PC-3 (cell line): ENCODE data around the gene SLC41A3. TPM values are rescaled to one million over a fixed set of nuclear protein-coding genes. Genes with fewer than 3 reads are reported as not detected.

Source experiments
- ATAC-seq: fragments of 200-7000 bp; cut with Tn5 transposase; 2 replicates; pipeline ENCODE4 v1.9.1; 2020; ENCODE audit warnings: mild to moderate bottlenecking, moderate library complexity
- BruUV-seq: library from RNA; stranded (reverse); fragments of 400-500 nt; replicated peaks from 2 replicates; lab custom pipeline; 2021; lab: Mats Ljungman, UMichigan
- CTCF ChIA-PET: fragments of 300-600 bp; sonication (Branson Sonifier 250); formaldehyde crosslinking; loops from one replicate; lab custom pipeline; 2022; ENCODE audit warnings: antibody characterized with exemption; lab: Charles Lee
- POLR2A ChIA-PET: fragments of 300-600 bp; sonication (Branson Sonifier 250); formaldehyde crosslinking; loops from one replicate; lab custom pipeline; 2022; ENCODE audit warnings: antibody characterized with exemption; ENCODE audit not compliant: unreplicated experiment; lab: Charles Lee
- DNase-seq: peaks from one replicate; pipeline ENCODE4 v3.0.0-alpha.2; 2015
- H2AFZ ChIP-seq: fragments of 300-600 bp; sonication (generic); 2 replicates; pipeline ENCODE4 v1.6.0; 2016; ENCODE audit warnings: antibody characterized with exemption, low read length
- H3F3A ChIP-seq: fragments of 300-600 bp; sonication (generic); one replicate; pipeline ENCODE4 v1.6.0; 2017; ENCODE audit warnings: antibody characterized with exemption, low read length, control low read depth, mild to moderate bottlenecking; ENCODE audit not compliant: unreplicated experiment
- H3K27ac ChIP-seq: fragments of 300-600 bp; sonication (generic); 2 replicates; pipeline ENCODE4 v1.5.1; 2016; ENCODE audit warnings: mild to moderate bottlenecking, low read length
- H3K27me3 ChIP-seq: fragments of 300-600 bp; sonication (generic); 2 replicates; pipeline ENCODE4 v1.6.1; 2016; ENCODE audit warnings: low read length, mixed read lengths
- H3K36me3 ChIP-seq: fragments of 300-600 bp; sonication (generic); 2 replicates; pipeline ENCODE4 v1.6.1; 2016; ENCODE audit warnings: low read depth, mixed run types, low read length, mixed read lengths
- H3K4me1 ChIP-seq: fragments of 300-600 bp; sonication (generic); 2 replicates; pipeline ENCODE4 v1.5.1; 2016; ENCODE audit warnings: low read length; ENCODE audit not compliant: insufficient read depth
- H3K4me2 ChIP-seq: fragments of 300-600 bp; sonication (generic); 2 replicates; pipeline ENCODE4 v1.6.0; 2016; ENCODE audit warnings: low read length
- H3K4me3 ChIP-seq: fragments of 300-600 bp; sonication (generic); 2 replicates; pipeline ENCODE4 v1.5.1; 2016; ENCODE audit warnings: mild to moderate bottlenecking, low read length, mixed read lengths
- H3K79me2 ChIP-seq: fragments of 300-600 bp; sonication (generic); 2 replicates; pipeline ENCODE4 v1.6.1; 2017; ENCODE audit warnings: low read length, mixed read lengths
- H3K9ac ChIP-seq: fragments of 300-600 bp; sonication (generic); 2 replicates; pipeline ENCODE4 v1.6.0; 2016; ENCODE audit warnings: mild to moderate bottlenecking, low read length
- H3K9me2 ChIP-seq: fragments of 300-600 bp; sonication (generic); replicated peaks from 2 replicates; pipeline ENCODE4 v1.6.1; 2016; ENCODE audit warnings: mixed run types, low read length, mixed read lengths
- H3K9me3 ChIP-seq: fragments of 300-600 bp; sonication (generic); 2 replicates; pipeline ENCODE4 v1.6.1; 2016; ENCODE audit warnings: low read length, mixed read lengths
- H4K20me1 ChIP-seq: fragments of 300-600 bp; sonication (generic); 2 replicates; pipeline ENCODE4 v1.6.1; 2016; ENCODE audit warnings: low read length, mixed read lengths
- EZH2 ChIP-seq: fragments of 300-600 bp; sonication (generic); IDR thresholded peaks from one replicate; pipeline ENCODE4 v1.6.1; 2017; ENCODE audit warnings: antibody characterized with exemption, mild to moderate bottlenecking, low read length; ENCODE audit not compliant: unreplicated experiment
- EZH2phosphoT487 ChIP-seq: fragments of 300-600 bp; sonication (generic); IDR thresholded peaks from 2 replicates; pipeline ENCODE4 v1.6.1; 2018; ENCODE audit warnings: mild to moderate bottlenecking, antibody characterized with exemption, low read length, borderline replicate concordance
- intact Hi-C: fragments of 100-400 bp; cut with micrococcal nuclease; formaldehyde crosslinking; loops from 2 replicates; pipeline ENCODE4 v1.9.0; 2023
- total RNA-seq: library from RNA; depleted of rRNA; stranded (reverse); fragments of >200 nt; gene quantifications from 2 replicates; pipeline ENCODE4 v1.2.3, GENCODE V29; 2014
- TF ChIP-seq, protein P1 (sequence below): fragments of 300-600 bp; sonication (generic); conservative IDR thresholded peaks from 2 replicates; pipeline ENCODE4 v1.5.1; 2017; ENCODE audit warnings: antibody characterized with exemption, low read depth, mild to moderate bottlenecking, low read length

The SLC41A3 gene
- total RNA-seq, 1 experiment from 2014 or later, result 29.8 TPM

DNA sequence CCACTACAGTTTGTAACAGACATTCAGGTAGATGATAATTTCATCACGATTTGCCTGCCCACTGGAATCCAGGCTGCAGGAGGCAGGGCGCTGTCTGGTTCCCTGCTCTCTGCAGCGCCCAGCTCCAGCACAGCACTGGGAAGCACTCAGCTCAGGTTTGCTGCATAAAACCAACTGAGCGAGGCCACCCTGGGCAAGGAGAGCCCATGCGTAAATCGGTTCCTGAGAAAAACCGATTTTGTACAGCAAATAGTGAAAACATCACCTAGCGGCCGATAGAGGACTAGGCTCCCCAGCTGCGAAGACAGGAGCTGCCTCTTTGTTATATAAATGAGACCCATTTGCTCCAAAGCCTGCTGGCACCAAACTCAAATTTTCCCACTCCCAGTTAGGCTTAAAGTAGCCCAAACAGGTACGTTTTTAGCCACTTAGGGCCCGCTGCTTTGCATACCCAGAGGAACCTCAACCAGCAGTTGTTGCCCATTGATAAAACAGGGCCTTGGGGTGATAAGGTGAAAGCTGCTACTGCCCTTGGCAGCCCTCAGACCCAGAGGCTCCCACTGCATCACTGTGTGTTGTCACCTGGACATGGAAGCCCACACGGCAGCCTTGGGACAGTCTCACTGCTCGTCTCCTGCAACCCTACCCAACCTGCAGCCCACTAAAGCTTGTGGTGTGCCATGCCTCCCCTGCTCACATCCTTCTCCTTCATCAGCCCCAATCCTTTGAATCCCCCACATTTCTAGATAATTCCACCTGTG lies 49.0 kb upstream of the SLC41A3 start:
- DNase-seq (peak; percentile 16), ATAC-seq (no peak)
- BruUV-seq, result no TSS peak
- Histone ChIP-seq H3K36me3 (no peaks in the 10 kb centered on the region), H3K27ac (no peak overlapping the region), H3F3A (no peaks in the 10 kb centered on the region), H3K4me3 (no peak overlapping the region), H3K9ac (no peak overlapping the region), H3K9me3 (no peaks in the 10 kb centered on the region), H4K20me1 (no peaks in the 10 kb centered on the region), H3K4me2 (no peak overlapping the region), H3K79me2 (no peaks in the 10 kb centered on the region), H3K27me3 (no peaks in the 10 kb centered on the region), H3K4me1 (peaks cover 12% of the 10 kb centered on the region), H3K9me2 (no peaks in the 10 kb centered on the region), H2AFZ (no peak overlapping the region)
- TF ChIP-seq, protein P1, sequence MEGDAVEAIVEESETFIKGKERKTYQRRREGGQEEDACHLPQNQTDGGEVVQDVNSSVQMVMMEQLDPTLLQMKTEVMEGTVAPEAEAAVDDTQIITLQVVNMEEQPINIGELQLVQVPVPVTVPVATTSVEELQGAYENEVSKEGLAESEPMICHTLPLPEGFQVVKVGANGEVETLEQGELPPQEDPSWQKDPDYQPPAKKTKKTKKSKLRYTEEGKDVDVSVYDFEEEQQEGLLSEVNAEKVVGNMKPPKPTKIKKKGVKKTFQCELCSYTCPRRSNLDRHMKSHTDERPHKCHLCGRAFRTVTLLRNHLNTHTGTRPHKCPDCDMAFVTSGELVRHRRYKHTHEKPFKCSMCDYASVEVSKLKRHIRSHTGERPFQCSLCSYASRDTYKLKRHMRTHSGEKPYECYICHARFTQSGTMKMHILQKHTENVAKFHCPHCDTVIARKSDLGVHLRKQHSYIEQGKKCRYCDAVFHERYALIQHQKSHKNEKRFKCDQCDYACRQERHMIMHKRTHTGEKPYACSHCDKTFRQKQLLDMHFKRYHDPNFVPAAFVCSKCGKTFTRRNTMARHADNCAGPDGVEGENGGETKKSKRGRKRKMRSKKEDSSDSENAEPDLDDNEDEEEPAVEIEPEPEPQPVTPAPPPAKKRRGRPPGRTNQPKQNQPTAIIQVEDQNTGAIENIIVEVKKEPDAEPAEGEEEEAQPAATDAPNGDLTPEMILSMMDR, result peak; percentile 51
- TF ChIP-seq EZH2phosphoT487, result no peak
- CTCF ChIA-PET, result no interaction called here
- POLR2A ChIA-PET, result no interaction called here
- intact Hi-C loops, result no loop called here

DNA sequence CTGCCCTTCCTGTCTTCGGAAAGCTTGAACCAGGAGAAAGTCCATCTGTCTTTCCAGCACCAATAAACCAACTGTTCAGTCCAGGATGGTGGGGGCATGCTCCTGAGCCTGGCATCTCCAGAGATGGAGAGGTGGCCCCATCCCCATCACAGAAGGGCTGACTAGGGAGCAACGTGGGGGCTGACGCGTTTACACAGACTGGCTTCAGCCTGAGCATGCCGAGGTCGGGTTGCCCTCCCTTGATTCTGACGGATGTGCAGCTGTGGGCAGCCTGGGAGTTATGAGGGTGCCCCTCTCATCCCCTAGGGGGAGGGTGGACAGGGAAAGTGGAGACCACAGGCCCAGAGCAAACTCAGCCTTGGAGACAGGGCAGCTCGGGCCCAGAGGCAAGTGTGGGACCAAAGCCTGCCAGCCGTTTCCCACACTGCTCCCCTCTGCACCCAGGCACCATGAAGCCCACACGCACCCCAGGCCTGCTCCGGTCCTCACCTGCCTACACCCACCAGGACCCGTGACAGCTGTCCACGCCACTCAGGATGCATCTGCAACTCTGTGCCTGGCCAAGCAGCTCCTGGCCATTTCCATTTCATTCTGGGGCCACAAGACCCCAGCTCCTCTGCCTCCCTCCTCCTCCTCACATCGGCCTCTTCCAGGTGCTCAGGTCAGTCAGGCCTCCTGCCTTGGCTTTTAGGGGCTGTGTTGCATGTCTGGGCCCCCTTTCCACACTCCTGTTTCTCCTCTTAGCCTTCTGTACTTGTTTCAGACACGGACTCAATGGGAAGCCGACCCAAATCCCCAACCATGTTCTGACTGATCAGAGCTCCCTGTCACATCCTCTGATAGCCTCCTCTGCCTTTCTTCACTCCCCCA lies 48.2 kb upstream of the SLC41A3 start:
- no peaks in the 10 kb centered on the region for H3K9me2 ChIP-seq
- intact Hi-C loops, result no loop called here
- H3K4me1 ChIP-seq, result peaks cover 12% of the 10 kb centered on the region
- H3K27ac ChIP-seq, result no peak overlapping the region
- H3K4me3 ChIP-seq, result no peak overlapping the region
- no peak overlapping the region for H3K9ac ChIP-seq
- BruUV-seq, result no TSS peak
- H3K36me3 ChIP-seq, result no peaks in the 10 kb centered on the region
- ChIA-PET CTCF (no interaction called here), POLR2A (no interaction called here)
- no peak overlapping the region for H3K4me2 ChIP-seq
- no peaks in the 10 kb centered on the region for H3K9me3 ChIP-seq
- no peaks in the 10 kb centered on the region for H3K79me2 ChIP-seq
- ATAC-seq, result no peak
- DNase-seq, result no peak
- no peaks in the 10 kb centered on the region for H3K27me3 ChIP-seq
- no peaks in the 10 kb centered on the region for H4K20me1 ChIP-seq
- no peak overlapping the region for H2AFZ ChIP-seq
- H3F3A ChIP-seq, result no peaks in the 10 kb centered on the region
- no peak for TF ChIP-seq EZH2phosphoT487
- TF ChIP-seq, protein P1, result no peak
- TF ChIP-seq EZH2, result no peak
